Esophagus muscularis mucosa (tissue), 4 donors: Measurements from ENCODE around the gene NFATC1. TPM values are rescaled to one million over a fixed set of nuclear protein-coding genes. Genes with fewer than 3 reads are reported as not detected.
A peak's percentile ranks its signal among the peaks of the same experiment; 100 is the strongest.

ENCODE experiments used
- DNase-seq: peaks from one replicate; pipeline ENCODE4 v3.0.0-alpha.2; 2017; ENCODE audit errors: extremely low spot score
- H3K27ac ChIP-seq, 4 donors: fragments of 200-600 bp; sonication (generic); replicated peaks in 1 of 4; 1 replicate in 3 of 4; 2 replicates in 1 of 4; pipeline ENCODE4 v1.5.1; 2016 to 2019; ENCODE audit warnings: mild to moderate bottlenecking in 1 of 4
- H3K27me3 ChIP-seq, 4 donors: fragments of 200-600 bp; sonication (generic); one replicate each; pipeline versions ENCODE4 v1.5.1 to v1.6.0; 2016 to 2019
- H3K36me3 ChIP-seq, 4 donors: fragments of 200-600 bp; sonication (generic); one replicate each; pipeline ENCODE4 v1.5.1; 2016 to 2019
- H3K4me1 ChIP-seq, 4 donors: fragments of 200-600 bp; sonication (generic); one replicate each; pipeline ENCODE4 v1.5.1; 2016 to 2019
- H3K4me3 ChIP-seq, 4 donors: fragments of 200-600 bp; sonication (generic); 1 replicate in 2 of 4; 2 replicates in 2 of 4; pipeline ENCODE4 v1.5.1; 2016 to 2019; ENCODE audit warnings: mild to moderate bottlenecking in 4 of 4, moderate library complexity in 1 of 4
- H3K9me3 ChIP-seq, 4 donors: fragments of 200-600 bp; sonication (generic); 1 replicate in 3 of 4; 2 replicates in 1 of 4; pipeline ENCODE4 v1.5.1; 2016 to 2019
- CTCF ChIP-seq, 3 experiments: fragments of 200-600 bp in 2 of 3; fragments of 450-650 bp in 1 of 3; sonication (generic) in 2 of 3; IDR thresholded peaks; one replicate each; pipeline ENCODE4 v1.5.1; 2017 to 2019; ENCODE audit warnings: antibody characterized with exemption in 3 of 3, mild to moderate bottlenecking in 2 of 3, moderate library complexity in 1 of 3
- EP300 ChIP-seq: sonication (generic); formaldehyde crosslinking; IDR thresholded peaks from one replicate; pipeline ENCODE4 v1.6.1; 2017; ENCODE audit warnings: antibody characterized with exemption
- POLR2A ChIP-seq: fragments of 450-650 bp; IDR thresholded peaks from one replicate; pipeline ENCODE4 v1.6.1; 2017; ENCODE audit warnings: antibody characterized with exemption, moderate library complexity, mild to moderate bottlenecking, low read depth
- POLR2AphosphoS5 ChIP-seq, 2 donors: sonication (generic); formaldehyde crosslinking; IDR thresholded peaks; one replicate each; pipeline ENCODE4 v1.6.1; 2017; ENCODE audit warnings: antibody characterized with exemption in 2 of 2
- WGBS: methylation state at CpG from one replicate; pipeline ENCODE4 v1.1.5; 2018; 5-methylcytosine and 5-hydroxymethylcytosine counted together
- intact Hi-C: fragments of 100-400 bp; cut with DNase I; formaldehyde crosslinking; loops from one replicate; pipeline ENCODE4 v1.15.1; 2023
- total RNA-seq, 4 donors: library from RNA; depleted of rRNA; stranded (reverse); fragments of >200 nt; gene quantifications; one replicate each; pipeline versions ENCODE4 v1.1.0 to v1.2.1, GENCODE V29; 2016

The NFATC1 gene
- total RNA-seq, 4 donors from 2014 or later, result 15.0 to 22.0 (median 17.8) TPM

GRCh38 chr18:79402209-79402576, 6.5 kb downstream of the NFATC1 start:
- no peaks in the 10 kb centered on the region for H3K36me3 ChIP-seq
- no peak for DNase-seq
- H3K27ac ChIP-seq, result peak overlapping the region; percentile 85 to 91 (median 91)
- 96% methylated on average over 5 of the region's 16 CpGs for WGBS
- TF ChIP-seq CTCF (IDR thresholded peaks at IDR 0.05), result no peak
- no peak for TF ChIP-seq POLR2A
- TF ChIP-seq EP300, result no peak
- no peak for TF ChIP-seq POLR2AphosphoS5 (IDR thresholded peaks at IDR 0.05)
- peaks cover 54 to 94% (median 90%) of the 10 kb centered on the region in 4 donors for H3K4me1 ChIP-seq
- intact Hi-C loops, result no loop called here
- H3K27me3 ChIP-seq, result no peaks in the 10 kb centered on the region
- H3K9me3 ChIP-seq, result no peaks in the 10 kb centered on the region
- H3K4me3 ChIP-seq, result no peak overlapping the region

DNA sequence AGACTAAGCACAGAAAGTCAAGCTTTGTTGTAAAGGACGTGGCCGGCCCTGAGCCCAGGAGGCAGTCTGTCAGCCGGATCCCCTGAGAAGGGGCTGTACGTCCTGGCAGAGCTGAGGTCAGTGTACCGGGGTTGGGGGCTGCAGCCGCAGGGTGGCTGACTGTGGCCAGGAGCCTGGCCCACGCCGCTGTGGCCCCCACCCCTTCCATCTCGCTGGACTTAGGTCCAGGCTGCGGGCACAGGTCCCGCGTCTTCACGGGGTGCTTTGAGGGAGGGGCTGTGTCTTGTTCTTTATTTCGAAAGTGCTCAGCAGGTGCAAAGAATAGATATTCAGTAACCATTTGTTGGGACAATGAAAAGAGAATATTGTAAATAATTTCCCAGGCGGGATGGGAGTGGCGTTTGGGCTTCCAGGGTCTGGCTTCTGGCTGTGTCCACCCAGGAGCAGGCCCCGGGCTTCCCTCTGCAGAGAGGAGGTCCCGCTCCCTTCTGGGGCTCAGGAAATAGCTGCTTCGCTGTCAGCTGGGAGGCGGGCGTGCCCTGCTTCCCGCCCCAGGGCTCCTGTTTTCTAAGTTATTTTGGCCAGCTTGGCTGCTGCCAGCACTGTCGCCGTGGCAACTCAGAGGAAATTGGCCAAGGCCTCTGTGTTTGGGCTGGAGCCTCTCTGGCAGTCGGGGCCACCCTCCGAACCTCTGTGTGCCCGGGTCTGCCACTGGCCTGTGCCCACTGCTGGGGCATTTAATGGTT, 7.4 kb downstream of the NFATC1 start:
- intact Hi-C loops, result no loop called here
- Histone ChIP-seq H3K4me1 (peaks cover 54 to 86% (median 81%) of the 10 kb centered on the region in 4 donors), H3K27me3 (no peaks in the 10 kb centered on the region), H3K36me3 (no peaks in the 10 kb centered on the region), H3K4me3 (peak overlapping the region; percentile 12 to 37 (median 20)), H3K9me3 (no peaks in the 10 kb centered on the region), H3K27ac (peak overlapping the region; percentile 85 to 91 (median 91))
- WGBS, result 41% methylated on average over 25 of the region's 27 CpGs
- TF ChIP-seq POLR2A (no peak), CTCF (IDR thresholded peaks at IDR 0.05) (no peak), EP300 (no peak), POLR2AphosphoS5 (IDR thresholded peaks at IDR 0.05) (peak; percentile 52 to 70)
- DNase-seq, result no peak

GRCh38 chr18:79403723-79404566, 8.2 kb downstream of the NFATC1 start:
- intact Hi-C loops, result no loop called here
- TF ChIP-seq EP300 (no peak), POLR2AphosphoS5 (IDR thresholded peaks at IDR 0.05) (no peak)
- no peaks in the 10 kb centered on the region for H3K9me3 ChIP-seq
- H3K4me1 ChIP-seq, result peaks cover 53 to 78% (median 75%) of the 10 kb centered on the region in 4 donors
- DNase-seq, result no peak
- H3K27ac ChIP-seq, result peak overlapping the region; percentile 85 to 91 (median 91)
- H3K27me3 ChIP-seq, result no peaks in the 10 kb centered on the region
- H3K4me3 ChIP-seq, result peak overlapping the region; percentile 12 to 37 (median 20)
- WGBS, result 63% methylated on average over 31 of the region's 31 CpGs
- H3K36me3 ChIP-seq, result no peaks in the 10 kb centered on the region

- DNase-seq, result no peak
- Histone ChIP-seq H3K4me1 (peaks cover 47 to 73% (median 69%) of the 10 kb centered on the region in 4 donors), H3K4me3 (no peak overlapping the region), H3K27me3 (no peaks in the 10 kb centered on the region), H3K9me3 (no peaks in the 10 kb centered on the region), H3K36me3 (no peaks in the 10 kb centered on the region), H3K27ac (peak overlapping the region; percentile 85 to 91 (median 91))
- intact Hi-C loops, result no loop called here
- 87% methylated on average over 12 of the region's 12 CpGs for WGBS
- TF ChIP-seq POLR2A (no peak), CTCF (IDR thresholded peaks at IDR 0.05) (no peak), POLR2AphosphoS5 (IDR thresholded peaks at IDR 0.05) (no peak), EP300 (no peak)
Observed at GRCh38 chr18:79404567-79404910, 8.8 kb downstream of the NFATC1 start.

GRCh38 chr18:79405019-79405780, 9.5 kb downstream of the NFATC1 start:
- Histone ChIP-seq H3K4me1 (peaks cover 45 to 68% (median 64%) of the 10 kb centered on the region in 4 donors), H3K36me3 (peaks cover 0 to 2% (median under 1%) of the 10 kb centered on the region in 4 donors), H3K4me3 (no peak overlapping the region), H3K27me3 (no peaks in the 10 kb centered on the region), H3K27ac (peak overlapping the region; percentile 35 to 91 (median 77)), H3K9me3 (no peaks in the 10 kb centered on the region)
- TF ChIP-seq CTCF (IDR thresholded peaks at IDR 0.05), result no peak
- TF ChIP-seq EP300, result no peak
- TF ChIP-seq POLR2A, result no peak
- no peak for TF ChIP-seq POLR2AphosphoS5 (IDR thresholded peaks at IDR 0.05)
- WGBS, result 83% methylated on average over 22 of the region's 23 CpGs
- no peak for DNase-seq
- intact Hi-C loops, result no loop called here
